Sciatic nerve (tissue), 2 donors: ENCODE results near the gene TAS2R1. TPM values are rescaled to one million over a fixed set of nuclear protein-coding genes. Genes with fewer than 3 reads are reported as not detected.

Source experiments
- ATAC-seq: fragments of 200-7000 bp; cut with Tn5 transposase; one replicate; pipeline ENCODE4 v1.9.1; 2020; ENCODE audit warnings: mild to moderate bottlenecking, moderate library complexity
- DNase-seq: peaks from one replicate; pipeline ENCODE4 v3.0.0-alpha.2; 2020; ENCODE audit warnings: low spot score
- intact Hi-C: fragments of 100-400 bp; cut with DNase I; formaldehyde crosslinking; loops from one replicate; pipeline ENCODE4 v1.14.2; 2022
- total RNA-seq: library from RNA; stranded (reverse); fragmentation: NEBNext Ultra II Directional; extraction: Animal tissue kit (Norgen Biotek cat#: 25700); gene quantifications from one replicate; pipeline ENCODE4 v1.2.1, GENCODE V29; 2021
- donor health status: DM: no; HTN: no; CAD: no.
- donor health status: DM: no; HTN: no; CAD: no.

TAS2R1 gene, protein sequence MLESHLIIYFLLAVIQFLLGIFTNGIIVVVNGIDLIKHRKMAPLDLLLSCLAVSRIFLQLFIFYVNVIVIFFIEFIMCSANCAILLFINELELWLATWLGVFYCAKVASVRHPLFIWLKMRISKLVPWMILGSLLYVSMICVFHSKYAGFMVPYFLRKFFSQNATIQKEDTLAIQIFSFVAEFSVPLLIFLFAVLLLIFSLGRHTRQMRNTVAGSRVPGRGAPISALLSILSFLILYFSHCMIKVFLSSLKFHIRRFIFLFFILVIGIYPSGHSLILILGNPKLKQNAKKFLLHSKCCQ
- not detected for total RNA-seq

GRCh38 chr5:9630251-9630650, at the start of gene TAS2R1:
Gene TAS2R1, minus strand, starts transcription at chr5:9630351. Its CDS starts 319 bp downstream, at chr5:9630032.
- no peak for ATAC-seq
- DNase-seq, result no peak
- intact Hi-C loops, result no loop called here

DNA sequence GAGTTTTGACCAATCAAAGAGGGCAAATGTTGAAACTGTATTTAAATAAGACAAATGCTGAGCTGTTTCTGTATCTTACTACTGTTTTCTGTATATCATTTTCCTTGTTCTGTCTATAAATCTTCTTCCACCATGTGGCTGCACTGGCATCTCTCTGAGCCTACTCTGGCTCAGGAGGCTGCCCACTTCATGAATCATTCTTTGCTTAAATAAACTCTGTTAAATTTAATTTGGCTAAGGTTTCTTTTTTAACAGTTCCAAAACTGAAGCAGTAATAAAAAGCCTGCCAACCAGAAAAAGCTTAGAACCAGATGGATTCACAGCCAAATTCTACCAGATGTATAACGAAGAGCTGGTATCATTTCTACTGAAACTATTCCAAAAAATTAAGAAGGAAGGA, 40.2 kb upstream of the TAS2R1 start:
- intact Hi-C loops, result no loop called here
- ATAC-seq (no peak), DNase-seq (no peak)

GRCh38 chr5:9667906-9668305, 37.8 kb upstream of the TAS2R1 start:
- intact Hi-C loops, result no loop called here
- ATAC-seq (no peak), DNase-seq (no peak)

GRCh38 chr5:9663891-9664290, 33.7 kb upstream of the TAS2R1 start:
- ATAC-seq (no peak), DNase-seq (no peak)
- intact Hi-C loops, result no loop called here

GRCh38 chr5:9661316-9662015, 31.3 kb upstream of the TAS2R1 start:
- ATAC-seq (no peak), DNase-seq (no peak)
- intact Hi-C loops, result no loop called here

GRCh38 chr5:9658706-9659105, 28.6 kb upstream of the TAS2R1 start:
- DNase-seq (no peak), ATAC-seq (no peak)
- intact Hi-C loops, result no loop called here

DNA sequence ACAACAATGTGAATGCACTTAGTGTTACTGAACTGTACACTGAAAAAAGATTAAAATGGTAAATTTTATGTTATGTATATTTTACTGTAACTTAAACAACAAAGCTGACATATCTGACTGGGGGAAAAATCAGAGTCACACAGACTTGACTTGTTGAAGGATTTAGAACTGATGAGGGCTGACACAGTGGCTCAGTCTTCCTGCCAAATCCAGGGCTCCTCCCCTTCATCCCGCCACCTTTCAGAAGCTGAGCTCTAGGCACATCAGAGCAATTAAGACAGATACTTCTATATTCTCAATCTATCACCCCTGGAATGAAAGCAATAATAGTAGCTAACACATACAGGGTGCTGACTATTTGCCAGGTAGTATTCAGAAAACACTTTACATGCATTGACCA, 27.7 kb upstream of the TAS2R1 start:
- intact Hi-C loops, result no loop called here
- no peak for DNase-seq

GRCh38 chr5:9655641-9656040, 25.5 kb upstream of the TAS2R1 start:
- intact Hi-C loops, result no loop called here
- DNase-seq (no peak), ATAC-seq (no peak)

More for the DNA sequence above, 27.7 kb upstream of the TAS2R1 start:
- ATAC-seq, result no peak

GRCh38 chr5:9654886-9655285, 24.7 kb upstream of the TAS2R1 start:
- intact Hi-C loops, result no loop called here
- DNase-seq (no peak), ATAC-seq (no peak)

GRCh38 chr5:9653811-9654210, 23.7 kb upstream of the TAS2R1 start:
- intact Hi-C loops, result no loop called here
- no peak for ATAC-seq

GRCh38 chr5:9653061-9653460, 22.9 kb upstream of the TAS2R1 start:
- no peak for ATAC-seq
- no peak for DNase-seq
- intact Hi-C loops, result no loop called here

More at GRCh38 chr5:9653811-9654210, 23.7 kb upstream of the TAS2R1 start:
- DNase-seq, result no peak

DNA sequence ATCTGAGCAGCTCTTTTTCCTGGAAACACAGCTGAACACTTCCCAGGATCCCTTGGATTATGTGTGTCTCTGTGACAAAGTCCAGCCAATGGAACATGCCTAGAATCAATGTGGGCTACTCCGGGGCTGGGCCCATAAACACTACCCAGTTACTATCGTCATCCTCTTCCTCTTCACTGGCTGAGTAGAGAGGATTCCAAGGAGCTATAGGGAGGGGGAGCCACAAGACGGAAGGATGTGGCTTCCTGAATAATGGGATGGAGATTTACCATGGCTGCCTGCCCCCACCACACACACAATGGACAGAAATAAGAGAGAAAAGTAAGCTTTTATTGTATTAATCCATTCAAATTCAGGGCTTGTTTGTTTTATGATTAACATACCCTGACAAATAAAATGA, 22.1 kb upstream of the TAS2R1 start:
- intact Hi-C loops, result no loop called here
- no peak for DNase-seq
- no peak for ATAC-seq

- ATAC-seq (no peak), DNase-seq (no peak)
- intact Hi-C loops, result no loop called here
These were observed 16.7 kb upstream of the TAS2R1 start for GRCh38 chr5:9646843-9647242.

- ATAC-seq, result no peak
- no peak for DNase-seq
- intact Hi-C loops, result no loop called here
These were observed 14.5 kb upstream of the TAS2R1 start for GRCh38 chr5:9644630-9645029.

GRCh38 chr5:9642621-9643020, 12.5 kb upstream of the TAS2R1 start:
- intact Hi-C loops, result no loop called here

DNA sequence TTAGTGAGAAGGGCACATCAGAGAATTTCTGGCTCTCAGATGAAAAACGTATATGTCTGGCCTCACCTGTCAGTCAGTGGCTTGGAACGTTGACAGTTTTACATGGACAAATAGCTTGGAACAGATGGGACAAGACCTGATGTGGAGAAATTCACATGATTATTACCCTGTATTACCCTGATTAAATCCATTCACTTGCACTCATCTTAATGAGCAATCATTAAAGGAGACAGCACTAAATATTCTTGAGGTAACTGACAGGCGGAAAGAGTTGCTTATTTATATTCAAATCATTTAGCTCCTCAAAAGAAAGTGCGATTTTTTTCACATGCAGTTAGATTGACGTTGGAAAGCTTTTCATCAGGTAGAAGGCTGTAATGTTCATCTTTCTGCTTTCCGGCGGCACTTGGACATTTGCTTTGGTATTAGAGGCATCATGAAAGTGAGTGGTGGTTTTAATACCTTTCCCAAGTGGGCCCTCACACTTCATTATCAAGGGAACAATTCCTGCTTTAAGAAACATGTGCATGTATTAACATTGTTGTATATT, 11.7 kb upstream of the TAS2R1 start:
- DNase-seq (no peak), ATAC-seq (no peak)
- intact Hi-C loops, result no loop called here

More at GRCh38 chr5:9642621-9643020, 12.5 kb upstream of the TAS2R1 start:
- ATAC-seq, result no peak
- DNase-seq, result no peak

GRCh38 chr5:9632495-9632894, 2.3 kb upstream of the TAS2R1 start:
- intact Hi-C loops, result no loop called here
- DNase-seq (no peak), ATAC-seq (no peak)

DNA sequence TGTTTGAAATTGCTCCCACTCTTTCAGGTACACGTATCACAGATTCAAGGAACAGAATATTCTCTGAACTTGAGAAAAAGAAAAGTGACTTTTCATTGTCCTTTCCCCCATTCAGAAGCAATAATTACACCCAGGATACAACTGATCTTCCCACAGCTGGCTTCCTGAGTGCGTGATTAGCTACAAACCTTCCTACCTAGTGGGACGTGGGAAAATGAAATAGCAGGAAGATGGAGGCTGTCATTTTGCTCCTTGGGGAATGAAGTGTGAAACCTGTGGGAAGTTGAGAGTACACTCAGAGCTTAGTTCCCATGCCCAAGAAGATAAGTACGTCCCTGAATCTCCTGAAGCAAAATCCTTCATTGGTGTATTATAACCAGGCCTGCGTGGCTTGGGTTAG, 2.6 kb downstream of the TAS2R1 start:
- ATAC-seq, result no peak
- intact Hi-C loops, result no loop called here
- no peak for DNase-seq

GRCh38 chr5:9626955-9627354, 3.2 kb downstream of the TAS2R1 start:
- DNase-seq, result no peak
- intact Hi-C loops, result no loop called here
- no peak for ATAC-seq

GRCh38 chr5:9625731-9626130, 4.4 kb downstream of the TAS2R1 start:
- intact Hi-C loops, result no loop called here
- DNase-seq (no peak), ATAC-seq (no peak)
